Stimulated activated naive CD4-positive, alpha-beta T cell treated with Interleukin-2 at 50 U/mL for 16 hours (primary cell): ENCODE data around the gene ERP29.
"Not testable (repeated sequence)": the region's sequence is repeated elsewhere in the genome, so short reads cannot be mapped to it uniquely, and the experiment has no call there.

Experiments used
- DNase-seq: peaks from one replicate; lab custom pipeline; 2025; lab: John Stamatoyannopoulos, UW

Gene ERP29

GRCh38 chr12:112012775-112013600 is at the start of gene ERP29, which contains the start of gene TMEM116:
Gene ERP29, plus strand, starts transcription at chr12:112013426. Its CDS starts 40 bp downstream, at chr12:112013466.
Gene TMEM116, minus strand, starts transcription at chr12:112013165. Its CDS starts 7,895 bp downstream, at chr12:112005270.
- DNase-seq, result peak; percentile 100

- no peak for DNase-seq
Measured at GRCh38 chr12:111964935-111965334, 48.3 kb upstream of the ERP29 start.

GRCh38 chr12:111971800-111972199 is 41.4 kb upstream of the ERP29 start:
- no peak for DNase-seq

- DNase-seq, result no peak
Measured at GRCh38 chr12:111975161-111975931, 37.9 kb upstream of the ERP29 start.

- DNase-seq, result no peak
Measured at GRCh38 chr12:111976291-111976690, 36.9 kb upstream of the ERP29 start.

GRCh38 chr12:111976860-111977259 is 36.4 kb upstream of the ERP29 start:
- DNase-seq, result no peak

GRCh38 chr12:111978545-111978944 is 34.7 kb upstream of the ERP29 start:
- DNase-seq, result no peak

GRCh38 chr12:111980598-111980997 is 32.6 kb upstream of the ERP29 start:
- DNase-seq, result no peak

GRCh38 chr12:111981987-111982386 is 31.2 kb upstream of the ERP29 start:
- DNase-seq, result no peak

GRCh38 chr12:111984820-111985219 is 28.4 kb upstream of the ERP29 start:
- DNase-seq, result no peak

GRCh38 chr12:111991535-111991934 is 21.7 kb upstream of the ERP29 start:
- DNase-seq, result no peak

GRCh38 chr12:111991946-111992345 is 21.3 kb upstream of the ERP29 start:
- DNase-seq, result no peak

GRCh38 chr12:111992464-111992863 is 20.8 kb upstream of the ERP29 start:
- no peak for DNase-seq

GRCh38 chr12:111993292-111994150 is 19.7 kb upstream of the ERP29 start:
- DNase-seq, result no peak

GRCh38 chr12:111994211-111995111 is 18.8 kb upstream of the ERP29 start:
- not testable (repeated sequence) for DNase-seq

- DNase-seq, result no peak
Measured at GRCh38 chr12:111995782-111996480, 17.3 kb upstream of the ERP29 start.

- no peak for DNase-seq
Measured at GRCh38 chr12:111997300-111997699, 15.9 kb upstream of the ERP29 start.

GRCh38 chr12:111998015-111998414 is 15.2 kb upstream of the ERP29 start:
- no peak for DNase-seq

GRCh38 chr12:111999129-111999528 is 14.1 kb upstream of the ERP29 start:
- not testable (repeated sequence) for DNase-seq

- DNase-seq, result no peak
Measured at GRCh38 chr12:112000820-112001219, 12.4 kb upstream of the ERP29 start.
